DND-41 (cell line): ENCODE data around the gene ZNF536.

Experiments
- EZH2 ChIP-seq: IDR thresholded peaks from 3 replicates; pipeline ENCODE4 v1.6.1; 2012; ENCODE audit warnings: borderline replicate concordance, low read depth, mild to moderate bottlenecking, moderate library complexity, low read length, inconsistent platforms; ENCODE audit not compliant: severe bottlenecking
- TF ChIP-seq, protein P1 (sequence below): IDR thresholded peaks from 2 replicates; pipeline ENCODE4 v1.5.1; 2012; ENCODE audit warnings: borderline replicate concordance, low read length, moderate library complexity, mild to moderate bottlenecking; ENCODE audit not compliant: poor library complexity, severe bottlenecking; ENCODE audit errors: extremely low read depth

DNA sequence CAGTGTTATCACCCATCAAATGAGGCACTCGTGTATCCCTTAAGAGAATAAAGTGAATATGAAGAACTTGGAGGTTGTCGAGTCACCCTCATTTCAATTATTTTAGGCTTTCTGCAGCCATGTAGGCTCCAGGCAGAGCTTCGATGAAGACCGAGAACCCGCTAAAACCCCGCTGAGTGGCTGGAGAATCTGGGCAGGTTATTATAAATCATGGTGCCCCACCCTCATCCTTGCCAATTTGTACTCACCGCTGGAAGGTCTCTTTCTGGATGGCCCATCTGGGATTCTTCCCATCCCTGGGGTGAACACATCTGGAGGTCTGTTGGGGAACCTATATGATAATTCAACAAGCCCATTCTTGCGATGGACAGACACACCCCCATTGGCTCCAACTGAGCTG is 190.8 kb downstream of the ZNF536 start:
- TF ChIP-seq, protein P1, sequence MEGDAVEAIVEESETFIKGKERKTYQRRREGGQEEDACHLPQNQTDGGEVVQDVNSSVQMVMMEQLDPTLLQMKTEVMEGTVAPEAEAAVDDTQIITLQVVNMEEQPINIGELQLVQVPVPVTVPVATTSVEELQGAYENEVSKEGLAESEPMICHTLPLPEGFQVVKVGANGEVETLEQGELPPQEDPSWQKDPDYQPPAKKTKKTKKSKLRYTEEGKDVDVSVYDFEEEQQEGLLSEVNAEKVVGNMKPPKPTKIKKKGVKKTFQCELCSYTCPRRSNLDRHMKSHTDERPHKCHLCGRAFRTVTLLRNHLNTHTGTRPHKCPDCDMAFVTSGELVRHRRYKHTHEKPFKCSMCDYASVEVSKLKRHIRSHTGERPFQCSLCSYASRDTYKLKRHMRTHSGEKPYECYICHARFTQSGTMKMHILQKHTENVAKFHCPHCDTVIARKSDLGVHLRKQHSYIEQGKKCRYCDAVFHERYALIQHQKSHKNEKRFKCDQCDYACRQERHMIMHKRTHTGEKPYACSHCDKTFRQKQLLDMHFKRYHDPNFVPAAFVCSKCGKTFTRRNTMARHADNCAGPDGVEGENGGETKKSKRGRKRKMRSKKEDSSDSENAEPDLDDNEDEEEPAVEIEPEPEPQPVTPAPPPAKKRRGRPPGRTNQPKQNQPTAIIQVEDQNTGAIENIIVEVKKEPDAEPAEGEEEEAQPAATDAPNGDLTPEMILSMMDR: no peak
- TF ChIP-seq EZH2: no peak
